ENCODE measurements around the gene WFDC5.

GRCh38 chr20:45094201-45094600 is 20.8 kb downstream of the WFDC5 start:
- no peak for TF ChIP-seq CTCF (conservative IDR thresholded peaks at IDR 0.05; ENCODE audit: low read length)
- no peak for TF ChIP-seq EZH2phosphoT487 (IDR thresholded peaks at IDR 0.05; ENCODE audit: borderline replicate concordance, low read depth, low read length)
